ENCODE results near the gene LDHB.
"Not testable (repeated sequence)": the region's sequence is repeated elsewhere in the genome, so short reads cannot be mapped to it uniquely, and the experiment has no call there.

The LDHB gene

GRCh38 chr12:21599143-21599999, 58.3 kb downstream of the LDHB start:
- Histone ChIP-seq H3K27me3 (ENCODE audit: insufficient read depth, poor library complexity, severe bottlenecking) (no peaks in the 10 kb centered on the region), H3K27ac (ENCODE audit: poor library complexity, severe bottlenecking) (no peak overlapping the region), H3K4me1 (ENCODE audit: insufficient read depth, poor library complexity, severe bottlenecking) (no peaks in the 10 kb centered on the region), H3K36me3 (ENCODE audit: low read depth) (no peaks in the 10 kb centered on the region), H3K9me3 (ENCODE audit: severe bottlenecking) (no peaks in the 10 kb centered on the region), H3K4me3 (ENCODE audit: severe bottlenecking) (no peak overlapping the region)
- ATAC-seq (ENCODE audit: low read depth) = no peak
- TF ChIP-seq CTCF (IDR thresholded peaks at IDR 0.05; ENCODE audit: poor library complexity, severe bottlenecking) = no peak
- no peak for DNase-seq (ENCODE audit: low spot score)

GRCh38 chr12:21598651-21599050, 59.0 kb downstream of the LDHB start:
- H3K27ac ChIP-seq (ENCODE audit: poor library complexity, severe bottlenecking) = no peak overlapping the region
- no peaks in the 10 kb centered on the region for H3K36me3 ChIP-seq (ENCODE audit: low read depth)
- H3K9me3 ChIP-seq (ENCODE audit: severe bottlenecking) = no peaks in the 10 kb centered on the region
- H3K27me3 ChIP-seq (ENCODE audit: insufficient read depth, poor library complexity, severe bottlenecking) = no peaks in the 10 kb centered on the region
- no peaks in the 10 kb centered on the region for H3K4me1 ChIP-seq (ENCODE audit: insufficient read depth, poor library complexity, severe bottlenecking)
- TF ChIP-seq CTCF (IDR thresholded peaks at IDR 0.05; ENCODE audit: poor library complexity, severe bottlenecking) = no peak
- DNase-seq (ENCODE audit: low spot score) (no peak), ATAC-seq (ENCODE audit: low read depth) (no peak)
- H3K4me3 ChIP-seq (ENCODE audit: severe bottlenecking) = no peak overlapping the region

GRCh38 chr12:21595356-21595755, 62.3 kb downstream of the LDHB start:
- ATAC-seq (ENCODE audit: low read depth); H3K36me3 ChIP-seq (ENCODE audit: low read depth); H3K9me3 ChIP-seq (ENCODE audit: severe bottlenecking): not testable (repeated sequence)

GRCh38 chr12:21585485-21585884, 72.2 kb downstream of the LDHB start:
- no peaks in the 10 kb centered on the region for H3K36me3 ChIP-seq (ENCODE audit: low read depth)
- DNase-seq (ENCODE audit: low spot score) (no peak), ATAC-seq (ENCODE audit: low read depth) (no peak)
- no peaks in the 10 kb centered on the region for H3K27me3 ChIP-seq (ENCODE audit: insufficient read depth, poor library complexity, severe bottlenecking)
- H3K4me1 ChIP-seq (ENCODE audit: insufficient read depth, poor library complexity, severe bottlenecking) = no peaks in the 10 kb centered on the region
- no peak overlapping the region for H3K4me3 ChIP-seq (ENCODE audit: severe bottlenecking)
- TF ChIP-seq CTCF (IDR thresholded peaks at IDR 0.05; ENCODE audit: poor library complexity, severe bottlenecking) = no peak
- H3K9me3 ChIP-seq (ENCODE audit: severe bottlenecking) = no peaks in the 10 kb centered on the region
- no peak overlapping the region for H3K27ac ChIP-seq (ENCODE audit: poor library complexity, severe bottlenecking)

More at GRCh38 chr12:21595356-21595755, 62.3 kb downstream of the LDHB start:
- H3K27me3 ChIP-seq (ENCODE audit: insufficient read depth, poor library complexity, severe bottlenecking); H3K4me3 ChIP-seq (ENCODE audit: severe bottlenecking); H3K27ac ChIP-seq (ENCODE audit: poor library complexity, severe bottlenecking); H3K4me1 ChIP-seq (ENCODE audit: insufficient read depth, poor library complexity, severe bottlenecking); DNase-seq (ENCODE audit: low spot score): not testable (repeated sequence)

Measured in RWPE2 (cell line).